HG02610 (cell line): ENCODE results near the gene MVB12A.

Experiments
- ATAC-seq: cut with Tn5 transposase; IDR thresholded peaks from one replicate; pipeline ENCODE4 v1.9.1; 2021; ENCODE audit warnings: mild to moderate bottlenecking, moderate library complexity; ENCODE audit not compliant: unreplicated experiment

The MVB12A gene

GRCh38 chr19:17404621-17405249, 15.1 kb upstream of the MVB12A start:
- peak; percentile 25 for ATAC-seq

- peak; percentile 70 for ATAC-seq
These were observed 14.4 kb upstream of the MVB12A start, which contains the start of gene BST2 for GRCh38 chr19:17405250-17406045. BST2 (minus strand) TSS chr19:17405630; CDS start chr19:17405575, 55 bp downstream.

- ATAC-seq: no peak
These were observed 13.6 kb upstream of the MVB12A start for GRCh38 chr19:17406046-17406886.

- ATAC-seq: no peak
These were observed 13.0 kb upstream of the MVB12A start for GRCh38 chr19:17406887-17407196.

- no peak for ATAC-seq
These were observed 9.9 kb upstream of the MVB12A start for GRCh38 chr19:17409990-17410389.

- no peak for ATAC-seq
These were observed 8.0 kb upstream of the MVB12A start for GRCh38 chr19:17411801-17412200.

- ATAC-seq: no peak
These were observed 5.8 kb upstream of the MVB12A start for GRCh38 chr19:17414097-17414496.

GRCh38 chr19:17415121-17415520, 4.7 kb upstream of the MVB12A start:
- ATAC-seq: no peak

- ATAC-seq: no peak
These were observed 1.1 kb upstream of the MVB12A start for GRCh38 chr19:17418710-17419109.

GRCh38 chr19:17419154-17419620, 660 bp upstream of the MVB12A start:
- no peak for ATAC-seq

- no peak for ATAC-seq
These were observed 653 bp downstream of the MVB12A start for GRCh38 chr19:17420475-17420924.

- no peak for ATAC-seq
These were observed 2.1 kb downstream of the MVB12A start for GRCh38 chr19:17421942-17422341.

GRCh38 chr19:17423429-17424208, 3.8 kb downstream of the MVB12A start:
- no peak for ATAC-seq

- ATAC-seq: no peak
These were observed 5.0 kb downstream of the MVB12A start for GRCh38 chr19:17424743-17425365.

- ATAC-seq: no peak
These were observed 9.8 kb downstream of the MVB12A start for GRCh38 chr19:17429641-17430113.

GRCh38 chr19:17431417-17431816, 11.6 kb downstream of the MVB12A start:
- ATAC-seq: no peak

GRCh38 chr19:17435218-17435617, 15.4 kb downstream of the MVB12A start:
- ATAC-seq: no peak

GRCh38 chr19:17436094-17436873, 16.4 kb downstream of the MVB12A start:
- ATAC-seq: no peak

- ATAC-seq: no peak
These were observed 17.0 kb downstream of the MVB12A start for GRCh38 chr19:17436874-17437267.
